Ecto neural progenitor cell (in vitro differentiated cells): Measurements from ENCODE around the gene GALNT10.

ENCODE experiments used
- DNase-seq: peaks from one replicate; pipeline ENCODE4 v3.0.0-alpha.2; 2018; ENCODE audit warnings: low spot score

GALNT10 gene

GRCh38 chr5:154406826-154407225 lies 216.3 kb downstream of the GALNT10 start:
- no peak for DNase-seq

- no peak for DNase-seq
Observed at GRCh38 chr5:154408811-154409210, 218.3 kb downstream of the GALNT10 start.

- DNase-seq = no peak
Observed at GRCh38 chr5:154409230-154409840, 218.8 kb downstream of the GALNT10 start.

DNA sequence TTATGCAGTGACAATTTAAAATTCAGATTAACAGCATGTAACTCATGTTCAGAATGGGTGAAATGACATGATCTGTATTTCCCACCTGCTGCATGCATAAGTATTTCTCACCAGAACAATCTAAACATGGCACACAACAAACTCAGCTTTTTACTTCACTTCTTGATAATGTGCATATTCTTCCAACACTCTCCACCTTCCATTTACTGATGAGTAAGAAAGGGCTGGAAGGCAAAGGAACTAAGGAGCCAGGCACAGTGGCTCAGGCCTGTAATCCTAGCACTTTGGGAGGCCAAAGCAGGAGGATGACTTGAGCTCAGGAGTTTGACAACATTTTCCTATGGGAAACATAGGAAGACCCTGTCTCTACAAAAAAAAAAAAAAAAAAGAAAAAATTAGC lies 219.5 kb downstream of the GALNT10 start:
- DNase-seq = no peak

DNA sequence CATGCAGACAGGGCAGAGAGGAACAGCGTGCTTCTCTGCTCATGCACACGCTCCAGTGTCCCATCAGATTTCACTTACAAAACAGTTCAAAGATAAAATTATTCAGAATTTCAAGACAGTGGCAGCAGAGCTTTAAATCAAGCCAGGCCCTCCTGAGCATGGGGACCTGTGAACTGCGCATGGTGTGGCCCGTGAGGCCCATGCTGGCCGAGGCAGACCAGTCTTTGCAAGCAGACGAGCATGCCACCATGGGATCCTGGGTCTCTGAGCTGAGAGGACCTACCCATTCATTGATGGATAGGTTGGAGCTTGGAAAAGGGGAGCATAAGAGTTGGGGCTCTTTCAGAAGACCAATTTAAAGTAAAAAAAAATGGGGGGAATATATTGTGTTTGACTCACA lies 220.3 kb downstream of the GALNT10 start:
- no peak for DNase-seq

DNA sequence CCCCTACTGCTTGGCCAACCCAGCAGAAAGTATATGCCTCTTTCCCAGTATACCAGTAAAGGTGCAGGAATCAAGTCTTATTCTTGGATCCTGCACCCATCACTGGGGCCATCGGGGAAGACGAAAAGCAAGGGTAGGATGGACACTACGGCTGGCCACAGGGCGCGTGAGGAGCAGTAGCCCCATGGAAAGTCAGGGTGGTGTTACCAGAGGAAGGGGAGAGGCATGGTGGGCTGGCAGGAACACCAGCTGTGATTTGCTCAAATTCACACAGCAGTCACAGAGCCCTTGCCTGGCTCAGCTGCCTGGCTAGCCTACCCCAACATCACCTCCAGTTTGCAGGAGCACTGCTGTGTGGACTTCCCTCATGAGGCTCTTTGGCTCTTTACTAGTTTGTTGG lies 220.8 kb downstream of the GALNT10 start:
- no peak for DNase-seq

DNA sequence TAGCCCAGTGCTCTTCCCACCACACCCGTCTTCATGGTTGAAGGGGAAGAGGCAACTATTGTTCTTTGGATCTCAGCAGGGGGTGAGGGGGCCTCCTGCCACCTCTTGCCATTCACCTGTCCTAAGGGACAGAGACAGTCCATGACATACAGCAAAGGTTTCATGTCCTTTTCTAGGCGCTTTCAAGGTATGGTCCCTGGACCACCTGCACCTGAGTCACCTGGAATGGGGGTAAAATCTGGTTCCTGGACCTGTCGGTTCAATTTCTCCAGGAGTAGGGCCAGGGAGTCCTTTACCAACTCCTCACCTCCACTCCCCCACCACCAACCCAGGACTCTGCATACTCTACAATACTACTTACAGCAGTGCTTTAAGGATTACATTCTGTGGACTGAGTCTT lies 221.8 kb downstream of the GALNT10 start:
- DNase-seq = no peak

DNA sequence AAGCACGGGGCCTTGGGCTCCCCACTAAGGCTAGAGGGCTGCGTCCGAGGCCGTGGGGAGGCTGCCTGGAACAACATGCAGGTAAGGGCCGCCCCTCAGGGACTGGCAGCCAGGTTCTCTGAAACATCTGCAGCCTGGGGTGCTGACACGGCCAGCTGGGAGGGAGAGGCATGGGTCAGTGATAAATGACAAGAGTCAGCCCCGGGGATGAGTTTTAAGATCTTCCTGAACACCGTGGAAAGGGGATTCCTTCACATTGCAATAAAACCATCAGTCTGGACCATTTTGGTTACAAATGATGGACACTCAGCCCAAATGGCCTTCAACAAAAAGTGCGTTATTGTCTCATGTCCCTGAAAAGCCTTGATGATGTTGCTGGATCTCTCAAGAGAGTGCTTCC lies 222.4 kb downstream of the GALNT10 start:
- DNase-seq = no peak

DNA sequence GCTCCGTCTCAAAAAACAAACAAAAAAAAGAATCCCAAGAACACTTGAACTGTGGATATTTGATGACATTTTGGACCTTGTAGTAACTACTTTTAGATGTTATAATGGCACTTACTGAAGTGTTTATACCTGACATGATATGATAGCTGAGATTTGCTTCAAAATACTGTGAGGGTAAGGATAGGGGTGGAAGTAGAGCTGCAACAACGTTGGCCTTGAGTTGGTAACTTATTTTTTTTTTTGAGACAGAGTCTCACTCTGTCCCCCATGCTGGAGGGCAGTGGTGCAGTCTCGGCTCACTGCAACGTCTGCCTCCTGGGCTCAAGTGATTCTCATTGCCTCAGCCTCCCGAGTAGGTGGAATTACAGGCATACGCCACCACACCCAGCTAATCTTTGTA lies 224.6 kb downstream of the GALNT10 start:
- no peak for DNase-seq

- DNase-seq = no peak
Observed at GRCh38 chr5:154418344-154418820, 227.8 kb downstream of the GALNT10 start.

DNA sequence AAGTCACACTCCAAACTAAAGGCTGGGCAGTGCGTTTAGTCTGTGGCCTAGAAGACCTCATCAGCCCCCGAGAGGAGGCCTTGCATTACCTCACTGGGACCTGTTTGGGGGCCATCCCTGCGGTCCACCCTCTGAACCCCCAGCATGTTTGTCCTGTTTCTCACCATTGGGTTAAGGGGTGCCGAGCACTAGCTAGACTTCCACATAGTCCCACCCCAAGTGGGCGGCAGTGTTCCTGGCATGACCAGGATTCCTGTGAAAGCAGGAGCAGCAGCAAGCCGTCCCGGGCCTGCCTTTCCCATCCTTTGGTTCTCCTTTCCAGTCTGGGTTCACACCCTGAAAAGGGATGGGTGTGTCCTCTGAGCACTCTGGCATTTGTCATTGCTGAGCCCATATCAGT lies 228.7 kb downstream of the GALNT10 start:
- no peak for DNase-seq

DNA sequence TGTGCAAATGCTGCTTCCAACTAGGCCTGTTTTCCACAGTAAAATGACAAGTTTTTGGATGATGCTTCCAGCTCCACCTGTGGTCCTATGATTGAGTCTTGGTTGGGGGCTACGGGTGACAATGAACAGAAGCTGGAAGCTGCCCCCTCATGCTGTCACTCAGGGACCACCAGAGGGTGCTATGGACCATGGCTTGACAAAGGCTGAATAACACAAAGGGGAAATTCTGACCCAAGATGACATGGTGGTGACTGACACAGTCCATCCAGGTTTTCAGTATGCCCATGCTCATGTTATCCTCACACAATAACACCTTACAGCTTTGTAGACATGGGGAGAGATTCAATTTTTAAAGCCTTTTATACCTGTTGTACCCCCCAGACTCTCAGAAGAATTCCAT lies 231.3 kb downstream of the GALNT10 start:
- DNase-seq = no peak

GRCh38 chr5:154422298-154422697 lies 231.8 kb downstream of the GALNT10 start:
- no peak for DNase-seq

- DNase-seq = no peak
Observed at GRCh38 chr5:154428208-154428607, 237.7 kb downstream of the GALNT10 start.

GRCh38 chr5:154429341-154429740 lies 238.8 kb downstream of the GALNT10 start:
- DNase-seq = no peak

GRCh38 chr5:154430466-154430865 lies 239.9 kb downstream of the GALNT10 start:
- DNase-seq = no peak

DNA sequence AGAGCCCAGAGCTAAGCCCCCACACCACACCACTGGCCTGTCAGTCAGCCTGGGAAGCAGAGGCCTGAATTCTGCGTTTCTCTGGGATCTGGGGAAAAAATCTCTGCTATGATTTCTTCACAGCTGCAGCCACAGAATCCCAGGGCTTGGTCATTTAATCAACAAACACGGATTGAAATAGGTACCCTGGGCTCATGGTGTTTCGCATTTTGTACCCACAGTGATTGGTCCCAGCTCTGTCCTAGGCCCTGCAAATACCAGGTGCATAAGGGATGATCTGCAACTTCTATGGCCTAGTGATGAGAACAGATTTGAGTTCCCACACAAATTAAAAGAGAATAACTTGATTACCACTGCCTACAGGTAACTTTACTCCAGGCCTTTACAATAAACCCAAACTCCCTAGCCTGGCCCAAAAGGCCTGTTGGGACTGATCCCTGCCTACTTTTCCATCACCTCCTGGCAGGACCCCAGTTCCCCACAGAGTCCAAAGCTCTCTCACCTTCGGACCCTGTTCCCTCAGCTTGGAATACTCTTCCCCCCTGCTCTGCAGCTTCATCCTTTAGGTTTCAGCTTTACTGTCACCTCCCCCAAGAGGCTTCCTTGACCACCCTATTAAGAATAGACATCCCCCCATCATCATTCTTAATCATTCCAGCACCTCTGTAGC lies 240.6 kb downstream of the GALNT10 start:
- no peak for DNase-seq

GRCh38 chr5:154435226-154435625 lies 244.7 kb downstream of the GALNT10 start:
- DNase-seq = no peak

DNA sequence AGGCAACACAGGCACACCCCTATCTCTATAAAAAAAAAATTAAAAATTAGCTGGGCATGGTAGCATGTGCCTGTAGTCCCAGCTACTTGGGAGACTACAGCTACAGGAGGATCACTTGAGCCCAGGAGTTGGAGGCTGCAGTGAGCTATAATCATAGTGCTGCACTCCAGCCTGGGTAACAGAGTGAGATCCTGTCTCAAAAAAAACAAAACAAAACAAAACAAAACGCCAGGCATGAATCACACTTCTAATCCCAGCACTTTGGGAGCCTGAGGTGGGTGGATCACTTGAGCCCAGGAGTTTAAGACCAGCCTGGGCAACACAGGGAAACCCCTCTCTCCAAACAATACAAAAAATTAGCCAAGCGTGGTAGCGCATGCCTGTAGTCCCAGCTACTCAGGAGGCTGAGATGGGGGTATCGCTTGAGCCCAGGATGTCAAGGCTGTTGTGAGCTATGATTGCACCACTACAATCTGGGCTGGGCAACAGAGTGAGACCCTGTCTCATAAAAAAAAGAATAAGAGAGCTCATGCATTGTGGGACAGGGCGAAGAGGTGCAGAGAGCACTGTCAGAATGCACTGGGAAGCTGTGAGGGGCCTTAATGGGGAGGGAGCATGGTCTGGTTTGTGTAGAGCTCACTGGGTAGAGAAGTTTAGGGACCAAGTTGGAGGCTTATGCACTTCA lies 246.9 kb downstream of the GALNT10 start:
- DNase-seq = no peak

GRCh38 chr5:154440540-154440939 lies 250.0 kb downstream of the GALNT10 start:
- DNase-seq = no peak

GRCh38 chr5:154442801-154443200 lies 252.3 kb downstream of the GALNT10 start:
- DNase-seq = no peak

DNA sequence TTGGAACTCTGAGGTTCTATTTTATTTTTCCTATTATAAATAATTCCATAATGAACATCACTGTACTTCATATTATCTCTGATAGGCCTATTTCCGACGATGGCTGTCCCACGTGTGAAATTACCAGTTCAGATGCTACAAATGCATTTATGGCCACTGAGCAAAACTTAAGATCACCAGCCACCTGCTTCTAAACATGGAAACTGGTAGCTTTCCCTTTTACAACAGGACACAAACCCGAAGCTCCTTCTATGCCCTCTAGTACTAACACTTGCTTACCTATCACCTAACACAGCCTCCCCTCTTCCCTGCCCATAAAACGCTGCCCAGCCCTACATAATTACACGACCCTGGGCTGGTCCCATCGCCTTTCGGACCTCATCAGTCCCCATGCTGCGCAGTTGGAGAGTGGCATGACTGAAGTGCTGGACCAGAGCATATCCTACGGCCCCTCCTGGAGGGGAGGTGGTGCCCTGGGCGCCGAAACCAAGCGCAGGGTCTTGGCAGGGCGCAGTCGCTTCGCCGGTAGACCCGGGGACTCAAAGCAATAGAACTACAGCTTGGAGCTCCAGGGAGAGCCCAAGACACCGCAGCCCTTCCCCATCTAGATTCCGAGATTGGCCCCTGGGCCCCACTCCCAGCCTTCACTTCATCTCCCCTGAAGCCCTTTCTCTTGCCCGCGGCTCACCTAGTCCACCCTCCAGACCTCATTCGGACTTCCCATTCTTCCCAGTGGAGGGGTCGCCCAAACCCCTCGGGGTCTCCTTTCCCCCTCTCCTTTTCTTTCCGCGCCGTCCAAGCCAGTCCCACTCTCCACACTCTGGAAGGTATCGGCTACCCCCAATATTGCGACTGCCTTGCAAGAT lies 254.3 kb downstream of the GALNT10 start:
- no peak for DNase-seq
